GM12892 (cell line): Measurements from ENCODE around the gene DOCK2.

Experiments used
- DNase-seq: peaks from one replicate; pipeline ENCODE4 v3.0.0; 2011; ENCODE audit not compliant: insufficient read length
- FAIRE-seq: peaks from 2 replicates; lab custom pipeline; 2011; peaks lifted over from hg19 to GRCh38; lab: Jason Lieb, UNC
- POLR2A ChIP-seq: IDR thresholded peaks from 2 replicates; pipeline ENCODE4 v1.6.1; 2011; ENCODE audit warnings: low read depth, low read length, control low read depth
- POLR2AphosphoS5 ChIP-seq: IDR thresholded peaks from 2 replicates; pipeline ENCODE4 v1.6.1; 2011; ENCODE audit warnings: low read depth, low read length, control low read depth
- TAF1 ChIP-seq: IDR thresholded peaks from 2 replicates; pipeline ENCODE4 v1.6.1; 2011; ENCODE audit warnings: low read depth, mild to moderate bottlenecking, control low read depth, low read length, borderline replicate concordance

DOCK2 gene

GRCh38 chr5:170006021-170006420, 368.9 kb downstream of the DOCK2 start:
- TF ChIP-seq TAF1: no peak
- TF ChIP-seq POLR2AphosphoS5: no peak
- no peak for TF ChIP-seq POLR2A
- DNase-seq (no peak), FAIRE-seq (no peak)

- no peak for DNase-seq
These were observed 371.3 kb downstream of the DOCK2 start for GRCh38 chr5:170008376-170008775.

GRCh38 chr5:170010595-170010994, 373.5 kb downstream of the DOCK2 start:
- no peak for FAIRE-seq
- no peak for DNase-seq

More at GRCh38 chr5:170008376-170008775, 371.3 kb downstream of the DOCK2 start:
- FAIRE-seq: no peak
- TF ChIP-seq POLR2A (no peak), TAF1 (no peak), POLR2AphosphoS5 (no peak)

GRCh38 chr5:170011751-170012150, 374.7 kb downstream of the DOCK2 start:
- FAIRE-seq (no peak), DNase-seq (no peak)
- no peak for TF ChIP-seq TAF1
- no peak for TF ChIP-seq POLR2A
- no peak for TF ChIP-seq POLR2AphosphoS5

More at GRCh38 chr5:170010595-170010994, 373.5 kb downstream of the DOCK2 start:
- no peak for TF ChIP-seq TAF1
- TF ChIP-seq POLR2AphosphoS5: no peak
- TF ChIP-seq POLR2A: no peak

GRCh38 chr5:170012622-170013021, 375.5 kb downstream of the DOCK2 start:
- TF ChIP-seq POLR2A (no peak), TAF1 (no peak), POLR2AphosphoS5 (no peak)
- DNase-seq (no peak), FAIRE-seq (no peak)

GRCh38 chr5:170020423-170020822, 383.3 kb downstream of the DOCK2 start:
- no peak for DNase-seq
- no peak for TF ChIP-seq POLR2A
- TF ChIP-seq POLR2AphosphoS5: no peak
- TF ChIP-seq TAF1: no peak
- FAIRE-seq: no peak

- TF ChIP-seq POLR2AphosphoS5 (no peak), TAF1 (no peak), POLR2A (no peak)
- FAIRE-seq: no peak
- DNase-seq: no peak
These were observed 384.4 kb downstream of the DOCK2 start for GRCh38 chr5:170021506-170021905.

- no peak for TF ChIP-seq TAF1
- no peak for TF ChIP-seq POLR2AphosphoS5
- TF ChIP-seq POLR2A: no peak
- FAIRE-seq: no peak
- no peak for DNase-seq
These were observed 388.8 kb downstream of the DOCK2 start for GRCh38 chr5:170025853-170026252.

GRCh38 chr5:170028124-170028523, 391.0 kb downstream of the DOCK2 start:
- TF ChIP-seq TAF1 (no peak), POLR2A (no peak), POLR2AphosphoS5 (no peak)
- DNase-seq (no peak), FAIRE-seq (no peak)

GRCh38 chr5:170034231-170034630, 397.2 kb downstream of the DOCK2 start:
- TF ChIP-seq TAF1: no peak
- DNase-seq (no peak), FAIRE-seq (no peak)

GRCh38 chr5:170038241-170038640, 401.2 kb downstream of the DOCK2 start:
- no peak for TF ChIP-seq POLR2A
- TF ChIP-seq TAF1: no peak
- no peak for TF ChIP-seq POLR2AphosphoS5
- FAIRE-seq: no peak

GRCh38 chr5:170039830-170040229, 402.8 kb downstream of the DOCK2 start:
- no peak for FAIRE-seq
- DNase-seq: no peak
- no peak for TF ChIP-seq POLR2AphosphoS5
- no peak for TF ChIP-seq POLR2A
- no peak for TF ChIP-seq TAF1

More at GRCh38 chr5:170038241-170038640, 401.2 kb downstream of the DOCK2 start:
- DNase-seq: no peak
